Thymus (tissue), 14 donors: ENCODE data around the gene FEZF2. TPM values are rescaled to one million over a fixed set of nuclear protein-coding genes. Genes with fewer than 3 reads are reported as not detected.

Experiments
- DNase-seq, 9 donors: peaks; one replicate each; pipeline ENCODE4 v3.0.0-alpha.2; 2013; ENCODE audit warnings: low spot score in 9 of 9, low read depth in 6 of 9, missing footprints in 1 of 9
- H3K27ac ChIP-seq, 2 donors: one replicate each; pipeline ENCODE4 v1.5.1; 2013; ENCODE audit warnings: control low read depth in 1 of 2, low read depth in 1 of 2, low read length in 1 of 2, mild to moderate bottlenecking in 1 of 2, moderate library complexity in 1 of 2
- H3K27me3 ChIP-seq, 2 donors: one replicate each; pipeline ENCODE4 v1.5.1; 2013; ENCODE audit warnings: low read length in 1 of 2; ENCODE audit not compliant: control insufficient read depth in 2 of 2, insufficient read depth in 1 of 2
- H3K36me3 ChIP-seq, 2 donors: one replicate each; pipeline ENCODE4 v1.5.1; 2013; ENCODE audit warnings: low read length in 1 of 2, mild to moderate bottlenecking in 1 of 2, moderate library complexity in 1 of 2; ENCODE audit not compliant: control insufficient read depth in 2 of 2, insufficient read depth in 2 of 2
- H3K4me1 ChIP-seq, 2 donors: one replicate each; pipeline ENCODE4 v1.5.1; 2013; ENCODE audit warnings: low read length in 2 of 2; ENCODE audit not compliant: control insufficient read depth in 2 of 2, insufficient read depth in 2 of 2
- H3K4me3 ChIP-seq, 2 donors: one replicate each; pipeline ENCODE4 v1.5.1; 2013; ENCODE audit warnings: low read length in 2 of 2, control low read depth in 1 of 2, mild to moderate bottlenecking in 1 of 2
- H3K9me3 ChIP-seq, 2 donors: one replicate each; pipeline ENCODE4 v1.5.1; 2013; ENCODE audit warnings: low read length in 1 of 2, mild to moderate bottlenecking in 1 of 2; ENCODE audit not compliant: control insufficient read depth in 2 of 2, insufficient read depth in 1 of 2
- WGBS: extraction: QIAGEN DNeasy Blood & Tissue Kit; methylation state at CpG from one replicate; pipeline ENCODE4 v1.1.7; 2013; 5-methylcytosine and 5-hydroxymethylcytosine counted together
- long read RNA-seq, 10 donors: transcript quantifications; one replicate each; lab custom pipeline, GENCODE V29; 2026
- polyA plus RNA-seq: library from polyadenylated mRNA; stranded (reverse); fragments of 200-250 nt; gene quantifications from one replicate; pipeline ENCODE4 v1.2.3, GENCODE V29; 2013
- total RNA-seq: library from RNA; stranded (reverse); fragments of 120-200 nt; gene quantifications from one replicate; pipeline ENCODE4 v1.2.4, GENCODE V29; 2013
- donor health status: healthy.

FEZF2 gene
- 2.9 TPM for total RNA-seq
- polyA plus RNA-seq: 18.4 TPM
- long read RNA-seq, donor 1: 0 reads
- long read RNA-seq, donor 2: 0 reads
- long read RNA-seq, donor 3, partial matches to known transcripts: 0 of 2 reads
- long read RNA-seq, donor 3, other reads (novel, unspliced or antisense): 0 of 2 reads
- long read RNA-seq, donor 4, partial matches to known transcripts: 0 of 2 reads
- long read RNA-seq, donor 4, other reads (novel, unspliced or antisense): 0 of 2 reads
- long read RNA-seq, donor 5, partial matches to known transcripts: 0 of 5 reads
- long read RNA-seq, donor 5, other reads (novel, unspliced or antisense): 0 of 5 reads
- long read RNA-seq, donor 6: 0 reads
- long read RNA-seq, donor 7: 0 reads
- long read RNA-seq, donor 8: 0 reads
- long read RNA-seq, donor 9, partial matches to known transcripts: 0 of 1 reads
- long read RNA-seq, donor 9, other reads (novel, unspliced or antisense): 0 of 1 reads
- long read RNA-seq, donor 10: 0 reads

DNA sequence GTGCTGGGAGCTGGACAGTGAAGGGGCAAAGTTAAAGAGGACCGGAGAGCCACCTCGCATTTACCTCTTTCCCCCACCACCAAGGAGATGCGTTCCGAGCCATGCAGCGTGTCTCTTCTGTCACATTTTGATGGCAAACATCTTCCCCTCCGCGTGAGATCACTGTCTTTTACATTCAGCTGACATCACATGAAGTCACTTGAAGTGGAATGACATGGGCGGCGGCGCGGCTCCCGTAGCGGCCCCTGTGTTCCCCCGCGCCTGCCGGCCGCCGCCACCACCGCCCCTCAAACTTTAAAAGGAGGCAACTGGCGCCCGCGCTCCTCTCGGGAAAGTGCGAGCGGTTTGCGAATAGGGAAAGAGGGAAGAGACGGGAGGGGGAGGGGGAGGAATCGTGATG lies at the start of gene FEZF2:
FEZF2 (minus strand) TSS at position 336 of the 400 bp plus-strand sequence. CDS start 682 bp downstream, outside the sequence.
- Histone ChIP-seq H3K36me3 (no peaks in the 10 kb centered on the region), H3K4me1 (no peaks in the 10 kb centered on the region), H3K27me3 (peaks cover 93 to 100% of the 10 kb centered on the region in 2 donors), H3K9me3 (peaks cover 0 to 2% of the 10 kb centered on the region in 2 donors), H3K27ac (no peak within 1 kb of the TSS), H3K4me3 (no peak within 1 kb of the TSS)
- WGBS: 5% methylated on average over 28 of the region's 28 CpGs
- no peak for DNase-seq

DNA sequence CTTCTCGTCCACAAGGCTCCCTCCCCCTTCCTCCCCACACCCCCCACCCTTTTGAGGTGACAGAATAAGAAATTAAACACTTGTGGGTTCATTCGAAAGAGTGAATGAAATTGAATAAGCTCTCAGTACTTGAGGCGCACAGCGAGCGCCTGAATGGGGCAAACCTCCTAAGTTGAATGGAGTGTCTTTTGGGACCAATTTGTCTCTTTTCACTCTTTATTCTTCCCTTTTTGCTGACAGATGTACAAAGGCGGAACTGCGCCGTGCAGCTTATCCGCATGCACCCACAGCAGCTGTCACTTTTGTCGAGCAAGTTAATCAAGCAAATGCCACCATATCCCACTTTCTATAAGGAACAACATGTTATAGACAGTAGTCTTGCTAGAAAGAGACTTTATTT lies 47.9 kb upstream of the FEZF2 start:
- H3K9me3 ChIP-seq: no peaks in the 10 kb centered on the region
- DNase-seq: no peak
- no peak overlapping the region for H3K27ac ChIP-seq
- no peaks in the 10 kb centered on the region for H3K27me3 ChIP-seq
- no peak overlapping the region for H3K4me3 ChIP-seq
- WGBS: 87% methylated on average over 10 of the region's 10 CpGs
- no peaks in the 10 kb centered on the region for H3K4me1 ChIP-seq
- no peaks in the 10 kb centered on the region for H3K36me3 ChIP-seq

DNA sequence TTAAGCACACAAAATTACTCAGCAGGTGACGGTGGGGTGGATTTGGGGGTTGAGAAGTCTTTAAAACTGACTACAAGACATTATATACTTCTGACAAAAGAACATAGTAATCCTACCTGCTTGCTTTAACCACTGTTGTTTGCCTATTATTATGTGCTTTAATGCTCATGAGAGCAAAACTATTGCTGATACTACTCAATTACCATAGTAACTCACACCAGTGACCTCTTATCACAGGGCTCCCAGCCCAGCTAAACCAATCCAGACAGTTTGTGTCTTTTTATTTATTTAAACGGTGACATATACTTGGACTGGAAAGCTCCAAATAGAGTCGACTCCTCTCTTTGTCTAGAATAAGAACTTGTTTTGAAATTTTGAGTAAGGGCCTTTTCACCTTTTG lies 42.8 kb upstream of the FEZF2 start:
- no peak overlapping the region for H3K4me3 ChIP-seq
- H3K27me3 ChIP-seq: no peaks in the 10 kb centered on the region
- H3K27ac ChIP-seq: no peak overlapping the region
- 86% methylated on average over 3 of the region's 3 CpGs for WGBS
- H3K4me1 ChIP-seq: no peaks in the 10 kb centered on the region
- no peaks in the 10 kb centered on the region for H3K9me3 ChIP-seq
- DNase-seq: no peak
- no peaks in the 10 kb centered on the region for H3K36me3 ChIP-seq

DNA sequence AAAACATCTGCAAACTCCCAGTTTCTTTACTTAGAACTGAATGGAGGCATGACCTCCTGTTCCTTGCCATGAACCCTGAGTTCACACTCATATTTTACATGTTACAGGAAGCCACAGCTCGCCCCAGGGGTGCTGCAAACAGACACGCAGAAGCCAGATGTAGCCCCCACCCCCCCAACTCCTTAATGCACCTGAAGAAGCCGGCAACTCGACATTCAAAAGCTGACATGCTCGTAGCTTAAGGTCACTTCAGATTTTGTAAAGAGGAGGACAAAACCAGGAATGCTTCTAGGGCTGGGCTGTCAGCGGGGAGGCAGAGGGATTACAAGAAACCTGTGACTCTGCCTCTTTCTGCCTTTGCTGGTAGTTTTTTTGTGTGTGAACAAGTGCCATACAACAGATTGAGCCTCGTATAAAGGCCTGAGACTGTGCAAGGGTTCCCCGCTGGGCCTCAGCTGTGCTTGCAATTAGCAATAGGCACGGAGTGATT lies 42.0 kb upstream of the FEZF2 start:
- H3K4me3 ChIP-seq: no peak overlapping the region
- WGBS: 59% methylated on average over 9 of the region's 9 CpGs

DNA sequence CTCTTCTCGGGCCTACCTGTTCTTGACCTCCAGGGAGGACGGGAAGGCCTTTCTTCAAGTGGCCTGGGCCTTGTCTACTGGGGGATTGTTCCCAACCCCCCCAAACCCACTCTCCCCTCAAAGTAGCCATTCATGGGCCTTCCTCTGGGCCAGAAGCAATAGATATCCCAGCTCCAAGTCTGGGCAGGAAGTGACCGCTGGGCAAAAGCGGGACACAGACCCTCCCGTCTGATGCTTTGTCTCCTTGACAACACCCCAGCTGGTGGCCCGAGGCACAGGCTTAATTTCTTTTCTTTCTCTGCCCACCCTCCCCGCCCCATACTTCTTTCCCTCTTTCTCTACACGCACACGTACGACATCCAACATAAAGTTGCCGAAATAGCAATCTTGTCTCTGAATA lies 41.4 kb upstream of the FEZF2 start:
- Histone ChIP-seq H3K27me3 (no peaks in the 10 kb centered on the region), H3K4me3 (no peak overlapping the region), H3K4me1 (no peaks in the 10 kb centered on the region), H3K9me3 (no peaks in the 10 kb centered on the region), H3K27ac (no peak overlapping the region), H3K36me3 (no peaks in the 10 kb centered on the region)
- DNase-seq: no peak
- 90% methylated on average over 11 of the region's 11 CpGs for WGBS

More for the DNA sequence above, 42.0 kb upstream of the FEZF2 start:
- Histone ChIP-seq H3K9me3 (no peaks in the 10 kb centered on the region), H3K27me3 (no peaks in the 10 kb centered on the region), H3K4me1 (no peaks in the 10 kb centered on the region), H3K36me3 (no peaks in the 10 kb centered on the region), H3K27ac (no peak overlapping the region)
- no peak for DNase-seq

DNA sequence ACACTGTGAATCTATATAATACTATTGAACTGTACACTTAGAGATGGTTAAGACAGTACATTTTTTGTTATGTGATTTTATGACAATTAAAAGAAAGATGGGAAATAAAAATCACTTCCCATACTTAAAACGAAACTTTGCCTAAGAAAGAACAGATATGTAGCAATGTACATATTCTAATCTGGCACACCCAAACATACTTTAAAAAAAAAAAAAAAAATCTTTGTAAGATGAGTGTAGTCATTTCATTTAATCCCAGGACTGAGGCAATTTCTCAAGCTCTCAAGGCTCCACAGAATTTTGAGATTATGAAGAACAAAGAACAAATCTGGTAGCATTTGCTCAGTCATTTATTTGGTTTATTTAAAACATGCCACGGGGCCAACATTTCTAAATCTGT lies 40.3 kb upstream of the FEZF2 start:
- WGBS: 90% methylated on average over 2 of the region's 2 CpGs

DNA sequence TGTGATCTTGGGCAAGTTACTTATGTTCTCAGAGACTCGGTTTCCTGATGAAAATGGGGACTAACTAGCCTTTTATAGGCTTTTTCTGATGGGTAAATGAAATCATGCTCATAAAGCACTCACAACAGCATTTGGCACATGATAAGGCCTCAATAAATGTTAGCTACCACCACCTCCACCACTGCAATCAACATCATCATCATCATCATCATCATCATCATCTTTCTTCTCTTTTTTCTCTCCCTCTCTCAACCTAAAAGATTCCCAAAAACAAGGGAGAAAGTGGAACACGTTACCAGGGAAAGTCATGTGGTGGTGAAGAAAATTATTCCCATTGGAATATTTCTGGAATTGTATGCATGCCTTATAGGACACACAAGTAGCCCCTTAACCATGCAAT lies 33.6 kb upstream of the FEZF2 start:
- Histone ChIP-seq H3K4me1 (no peaks in the 10 kb centered on the region), H3K27me3 (no peaks in the 10 kb centered on the region), H3K36me3 (no peaks in the 10 kb centered on the region), H3K4me3 (no peak overlapping the region), H3K9me3 (no peaks in the 10 kb centered on the region), H3K27ac (no peak overlapping the region)
- WGBS: 79% methylated on average over 2 of the region's 2 CpGs
- no peak for DNase-seq

More for the DNA sequence above, 40.3 kb upstream of the FEZF2 start:
- no peak overlapping the region for H3K27ac ChIP-seq
- no peaks in the 10 kb centered on the region for H3K27me3 ChIP-seq
- no peak overlapping the region for H3K4me3 ChIP-seq
- no peaks in the 10 kb centered on the region for H3K9me3 ChIP-seq
- no peaks in the 10 kb centered on the region for H3K4me1 ChIP-seq
- no peak for DNase-seq
- no peaks in the 10 kb centered on the region for H3K36me3 ChIP-seq

DNA sequence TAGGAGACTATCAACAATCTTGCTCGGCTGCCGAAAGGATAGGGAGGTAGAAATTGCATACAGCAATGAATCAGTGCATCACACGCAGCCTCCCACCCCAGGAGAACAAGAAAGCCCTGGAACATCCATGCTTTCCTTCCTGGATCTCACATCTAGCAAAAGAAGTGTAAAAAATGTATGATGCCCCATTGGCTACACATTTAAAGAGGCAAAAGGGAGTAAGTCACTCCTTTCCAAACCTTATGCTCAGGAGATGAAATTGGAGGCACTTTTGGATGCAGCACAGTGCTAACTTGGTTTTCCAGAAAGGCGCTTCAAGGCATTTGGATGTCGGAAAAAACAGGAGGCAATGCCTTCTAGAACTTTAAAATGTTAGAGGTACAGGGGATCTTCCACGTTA lies 32.2 kb upstream of the FEZF2 start:
- H3K9me3 ChIP-seq: no peaks in the 10 kb centered on the region
- H3K27me3 ChIP-seq: no peaks in the 10 kb centered on the region
- no peaks in the 10 kb centered on the region for H3K4me1 ChIP-seq
- H3K36me3 ChIP-seq: no peaks in the 10 kb centered on the region
- no peak overlapping the region for H3K4me3 ChIP-seq
- WGBS: 93% methylated on average over 6 of the region's 6 CpGs
- no peak overlapping the region for H3K27ac ChIP-seq
- no peak for DNase-seq

DNA sequence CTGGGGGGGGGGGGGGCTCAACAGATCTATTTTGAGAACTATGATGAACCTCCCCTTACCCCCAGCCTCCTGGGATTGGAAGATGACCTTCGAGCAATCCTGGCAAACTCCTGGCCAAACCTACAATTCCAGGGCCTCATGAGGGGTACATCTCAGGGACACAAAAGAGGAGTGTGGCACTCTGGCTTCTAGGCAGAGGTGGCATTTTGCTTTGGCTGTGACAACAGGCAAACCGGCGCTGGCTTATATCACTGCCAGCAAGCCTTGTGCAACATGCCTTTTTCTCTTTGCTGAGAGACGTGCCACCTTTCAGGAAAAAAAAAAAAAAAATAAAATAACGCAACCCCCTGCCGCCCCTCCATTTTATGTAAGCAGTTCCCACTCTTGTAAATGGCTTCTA lies 31.8 kb upstream of the FEZF2 start:
- Histone ChIP-seq H3K4me1 (no peaks in the 10 kb centered on the region), H3K9me3 (no peaks in the 10 kb centered on the region), H3K36me3 (no peaks in the 10 kb centered on the region), H3K27me3 (no peaks in the 10 kb centered on the region), H3K27ac (no peak overlapping the region), H3K4me3 (no peak overlapping the region)
- no peak for DNase-seq
- WGBS: 98% methylated on average over 6 of the region's 6 CpGs
